SK-N-SH (cell line): Measurements from ENCODE around the gene CCDC148. TPM values are rescaled to one million over a fixed set of nuclear protein-coding genes. Genes with fewer than 3 reads are reported as not detected.

Source experiments
- CTCF ChIA-PET: fragments of 300-600, 350-600 bp; formaldehyde crosslinking; extraction: SDS; loops from one replicate; lab custom pipeline; 2021; lab: Yijun Ruan, JAX
- POLR2A ChIA-PET: fragments of 350-600 bp; sonication (Branson Sonifier 250); formaldehyde crosslinking; extraction: SDS; loops from one replicate; lab custom pipeline; 2020; ENCODE audit warnings: antibody characterized with exemption, inconsistent platforms; lab: Yijun Ruan, JAX
- DNase-seq: peaks from one replicate; pipeline ENCODE4 v3.0.0; 2012
- H2AFZ ChIP-seq: fragments of 200-600 bp; sonication (generic); 2 replicates; pipeline ENCODE4 v1.8.1; 2016; ENCODE audit warnings: antibody characterized with exemption, mild to moderate bottlenecking, low read depth
- H3F3A ChIP-seq: fragments of 200-600 bp; sonication (generic); replicated peaks from 2 replicates; pipeline ENCODE3; 2016; ENCODE audit warnings: antibody characterized with exemption, mild to moderate bottlenecking; ENCODE audit not compliant: insufficient read depth
- H3K27ac ChIP-seq, 2 experiments: fragments of 200-500 bp in 1 of 2; fragments of 200-600 bp in 1 of 2; sonication (Bioruptor generic) in 1 of 2; sonication (generic), shearing (Covaris generic) in 1 of 2; 2 replicates each; pipeline versions ENCODE4 v1.5.1 to v1.6.1; 2014 to 2016; ENCODE audit warnings: low read depth in 2 of 2, inconsistent platforms in 1 of 2, low read length in 1 of 2, mild to moderate bottlenecking in 1 of 2, mixed read lengths in 1 of 2
- H3K27me3 ChIP-seq: fragments of 200-600 bp; sonication (generic), shearing (Covaris generic); 2 replicates; pipeline ENCODE4 v1.6.1; 2016; ENCODE audit warnings: mixed run types; ENCODE audit not compliant: insufficient read depth
- H3K36me3 ChIP-seq, 2 experiments: fragments of 200-500 bp in 1 of 2; fragments of 200-600 bp in 1 of 2; sonication (Bioruptor generic) in 1 of 2; sonication (generic) in 1 of 2; replicated peaks in 1 of 2; 2 replicates each; pipeline versions ENCODE3 to v1.5.1; 2014 to 2016; ENCODE audit warnings: low read length in 1 of 2, mild to moderate bottlenecking in 1 of 2; ENCODE audit not compliant: insufficient read depth in 2 of 2, control insufficient read depth in 1 of 2
- H3K4me1 ChIP-seq, 2 experiments: fragments of 200-500 bp in 1 of 2; fragments of 200-600 bp in 1 of 2; sonication (Bioruptor generic) in 1 of 2; sonication (generic), shearing (Covaris generic) in 1 of 2; 2 replicates each; pipeline versions ENCODE4 v1.5.1 to v1.6.1; 2014 to 2016; ENCODE audit warnings: low read depth in 1 of 2, low read length in 1 of 2, mixed run types in 1 of 2; ENCODE audit not compliant: insufficient read depth in 2 of 2, control insufficient read depth in 1 of 2
- H3K4me2 ChIP-seq: fragments of 200-600 bp; sonication (generic), shearing (Covaris generic); 2 replicates; pipeline ENCODE4 v1.6.1; 2017; ENCODE audit warnings: mixed run types
- H3K4me3 ChIP-seq, 2 experiments: fragments of 200-500 bp in 1 of 2; fragments of 200-600 bp in 1 of 2; sonication (Bioruptor generic) in 1 of 2; sonication (generic), shearing (Covaris generic) in 1 of 2; 2 replicates each; pipeline versions ENCODE4 v1.5.1 to v1.8.1; 2014 to 2016; ENCODE audit warnings: low read depth in 2 of 2, inconsistent platforms in 1 of 2, low read length in 1 of 2, mild to moderate bottlenecking in 1 of 2, mixed read lengths in 1 of 2, moderate library complexity in 1 of 2
- H3K79me2 ChIP-seq: fragments of 200-600 bp; sonication (generic); 2 replicates; pipeline ENCODE4 v1.8.1; 2017; ENCODE audit warnings: mild to moderate bottlenecking; ENCODE audit not compliant: insufficient read depth
- H3K9ac ChIP-seq: fragments of 200-600 bp; sonication (generic); 2 replicates; pipeline ENCODE4 v1.6.1; 2017; ENCODE audit warnings: mixed run types
- H3K9me2 ChIP-seq: fragments of 200-600 bp; sonication (generic); 2 replicates; pipeline ENCODE4 v1.6.1; 2017; ENCODE audit warnings: mixed run types
- H3K9me3 ChIP-seq: fragments of 200-600 bp; sonication (generic); 2 replicates; pipeline ENCODE4 v1.6.1; 2017; ENCODE audit warnings: mixed run types, mild to moderate bottlenecking, moderate library complexity
- H4K20me1 ChIP-seq: fragments of 200-600 bp; sonication (generic); 2 replicates; pipeline ENCODE4 v1.6.1; 2017; ENCODE audit warnings: mild to moderate bottlenecking, mixed run types; ENCODE audit not compliant: insufficient read depth
- CHD2 ChIP-seq: fragments of 150-350 bp; IDR thresholded peaks from 2 replicates; pipeline ENCODE4 v1.6.1; 2018; ENCODE audit warnings: low read length; ENCODE audit not compliant: partially characterized antibody
- FOSL2 ChIP-seq: IDR thresholded peaks from 2 replicates; pipeline ENCODE4 v1.4.0; 2012; ENCODE audit warnings: low read depth, mild to moderate bottlenecking, moderate library complexity, borderline replicate concordance
- GABPA ChIP-seq: IDR thresholded peaks from 2 replicates; pipeline ENCODE4 v1.4.0; 2012; ENCODE audit warnings: low read depth, mild to moderate bottlenecking
- JUND ChIP-seq: IDR thresholded peaks from 2 replicates; pipeline ENCODE4 v1.4.0; 2012
- MEF2A ChIP-seq: IDR thresholded peaks from 2 replicates; pipeline ENCODE4 v1.4.0; 2012; ENCODE audit warnings: low read depth, borderline replicate concordance
- NFIC ChIP-seq: IDR thresholded peaks from 2 replicates; pipeline ENCODE4 v1.4.0; 2012; ENCODE audit warnings: borderline replicate concordance
- RAD21 ChIP-seq: IDR thresholded peaks from 2 replicates; pipeline ENCODE4 v1.6.1; 2012; ENCODE audit warnings: mild to moderate bottlenecking, low read length
- RFX5 ChIP-seq: IDR thresholded peaks from 2 replicates; pipeline ENCODE4 v1.6.1; 2012; ENCODE audit warnings: mild to moderate bottlenecking, improper control_type of control experiment, low read length
- TAF1 ChIP-seq: IDR thresholded peaks from 2 replicates; pipeline ENCODE4 v1.6.1; 2012; ENCODE audit warnings: low read depth, mild to moderate bottlenecking, low read length, moderate library complexity, borderline replicate concordance
- YY1 ChIP-seq: IDR thresholded peaks from 2 replicates; pipeline ENCODE4 v1.4.0; 2012; ENCODE audit warnings: low read depth, mild to moderate bottlenecking
- WGBS: methylation state at CpG from one replicate; pipeline ENCODE4 v1.1.6; 2017; ENCODE audit warnings: low lambda C conversion rate; 5-methylcytosine and 5-hydroxymethylcytosine counted together
- polyA plus RNA-seq, 3 experiments: library from polyadenylated mRNA; depleted of rRNA; stranded (reverse); fragments of >200 nt; gene quantifications; 2 replicates each; pipeline ENCODE4 v1.2.3, GENCODE V29; 2012

CCDC148 gene
- polyA plus RNA-seq, 1 of the 3 experiments (the other 2 are of a cell fraction) = 0.18 TPM

GRCh38 chr2:158269143-158269542, 187.4 kb downstream of the CCDC148 start:
- no peaks in the 10 kb centered on the region for H3F3A ChIP-seq
- H3K36me3 ChIP-seq = no peaks in the 10 kb centered on the region
- no peaks in the 10 kb centered on the region for H3K4me1 ChIP-seq
- H3K4me3 ChIP-seq = no peak overlapping the region
- no peak overlapping the region for H3K27ac ChIP-seq
- ChIA-PET CTCF (interaction anchor here (1.1 kb wide), 1 partner anchor 476 kb away, joined by 4 read pairs; no protein-coding TSS in a partner anchor), POLR2A (no interaction called here)
- no peak overlapping the region for H3K4me2 ChIP-seq
- H3K9ac ChIP-seq = no peak overlapping the region
- no peaks in the 10 kb centered on the region for H3K9me3 ChIP-seq
- no peak overlapping the region for H2AFZ ChIP-seq
- H4K20me1 ChIP-seq = no peaks in the 10 kb centered on the region
- 58% methylated on average over 2 of the region's 2 CpGs for WGBS
- H3K27me3 ChIP-seq = no peaks in the 10 kb centered on the region
- H3K79me2 ChIP-seq = no peaks in the 10 kb centered on the region
- H3K9me2 ChIP-seq = no peaks in the 10 kb centered on the region
- TF ChIP-seq TAF1 (no peak), RFX5 (no peak), CHD2 (no peak)
- DNase-seq = no peak

GRCh38 chr2:158266111-158266510, 190.4 kb downstream of the CCDC148 start:
- Histone ChIP-seq H3K79me2 (no peaks in the 10 kb centered on the region), H3K9me2 (no peaks in the 10 kb centered on the region), H2AFZ (no peak overlapping the region), H3K4me1 (no peaks in the 10 kb centered on the region), H3K4me3 (no peak overlapping the region), H3K27me3 (no peaks in the 10 kb centered on the region), H4K20me1 (no peaks in the 10 kb centered on the region), H3K4me2 (no peak overlapping the region), H3K27ac (no peak overlapping the region), H3K9me3 (no peaks in the 10 kb centered on the region), H3K9ac (no peak overlapping the region)
- ChIA-PET CTCF (interaction anchor here (1.3 to 2.1 kb wide), 2 partner anchors 8 to 10 kb away, joined by 3 to 4 read pairs; no protein-coding TSS in a partner anchor), POLR2A (no interaction called here)
- 62% methylated on average over 2 of the region's 2 CpGs for WGBS
- no peak for DNase-seq
- no peak for TF ChIP-seq RAD21
- TF ChIP-seq YY1 = no peak
- no peak for TF ChIP-seq JUND
- TF ChIP-seq FOSL2 = no peak
- TF ChIP-seq, all 33 proteins: peak for 0
- no peaks in the 10 kb centered on the region for H3K36me3 ChIP-seq
- no peaks in the 10 kb centered on the region for H3F3A ChIP-seq

GRCh38 chr2:158255257-158255656, 201.3 kb downstream of the CCDC148 start:
- Histone ChIP-seq H3F3A (no peaks in the 10 kb centered on the region), H3K9me3 (no peaks in the 10 kb centered on the region), H3K4me3 (no peak overlapping the region), H3K4me2 (no peak overlapping the region), H4K20me1 (no peaks in the 10 kb centered on the region), H3K9me2 (no peaks in the 10 kb centered on the region), H3K27me3 (no peaks in the 10 kb centered on the region), H3K79me2 (no peaks in the 10 kb centered on the region), H3K4me1 (peaks cover 0 to 5% of the 10 kb centered on the region in 2 experiments; a peak in 1 of 4 replicates), H3K27ac (no peak overlapping the region), H3K36me3 (no peaks in the 10 kb centered on the region), H3K9ac (no peak overlapping the region), H2AFZ (no peak overlapping the region)
- DNase-seq = no peak
- CTCF ChIA-PET = interaction anchor here (0.8 kb wide), 1 partner anchor 76 kb away, joined by 3 read pairs; no protein-coding TSS in a partner anchor
- 77% methylated on average over 2 of the region's 2 CpGs for WGBS
- POLR2A ChIA-PET = no interaction called here
- TF ChIP-seq RFX5 (no peak), GABPA (no peak), MEF2A (no peak), CHD2 (no peak), NFIC (no peak)
